Osteoblast (primary cell): Measurements from ENCODE around the gene PRKAG3. TPM values are rescaled to one million over a fixed set of nuclear protein-coding genes. Genes with fewer than 3 reads are reported as not detected.

ENCODE experiments used
- DNase-seq: peaks from one replicate; pipeline ENCODE4 v3.0.0; 2011; ENCODE audit warnings: low spot score, mixed read lengths; ENCODE audit not compliant: insufficient read length; ENCODE audit errors: missing footprints
- H2AFZ ChIP-seq: 2 replicates; pipeline ENCODE4 v1.6.0; 2011; ENCODE audit warnings: mild to moderate bottlenecking, low read length
- H3K27ac ChIP-seq: 2 replicates; pipeline ENCODE4 v1.5.1; 2011; ENCODE audit warnings: mild to moderate bottlenecking, low read depth, low read length, moderate library complexity
- H3K27me3 ChIP-seq: 2 replicates; pipeline ENCODE4 v1.6.0; 2012; ENCODE audit warnings: mild to moderate bottlenecking, control low read depth, inconsistent platforms, low read length, moderate library complexity; ENCODE audit not compliant: insufficient read depth
- H3K36me3 ChIP-seq: 2 replicates; pipeline ENCODE4 v1.5.1; 2011; ENCODE audit warnings: mild to moderate bottlenecking, low read length, control low read depth, moderate library complexity; ENCODE audit not compliant: insufficient read depth
- H3K4me1 ChIP-seq: 2 replicates; pipeline ENCODE4 v1.5.1; 2011; ENCODE audit warnings: mild to moderate bottlenecking, low read length, control low read depth, moderate library complexity; ENCODE audit not compliant: insufficient read depth
- H3K4me2 ChIP-seq: 2 replicates; pipeline ENCODE4 v1.6.0; 2011; ENCODE audit warnings: mild to moderate bottlenecking, low read length; ENCODE audit not compliant: insufficient read depth
- H3K4me3 ChIP-seq: fragments of 200-600 bp; sonication (generic); 3 replicates; pipeline ENCODE4 v1.5.1; 2012; ENCODE audit warnings: mild to moderate bottlenecking, low read length, inconsistent platforms; ENCODE audit not compliant: insufficient read depth
- H3K79me2 ChIP-seq: 2 replicates; pipeline ENCODE4 v1.6.0; 2012; ENCODE audit warnings: mild to moderate bottlenecking, low read length, control low read depth, inconsistent platforms; ENCODE audit not compliant: insufficient read depth
- H3K9me3 ChIP-seq: 2 replicates; pipeline ENCODE4 v1.5.1; 2011; ENCODE audit warnings: low read depth, low read length, control low read depth
- H4K20me1 ChIP-seq: 2 replicates; pipeline ENCODE4 v1.6.0; 2012; ENCODE audit warnings: mild to moderate bottlenecking, low read length, control low read depth; ENCODE audit not compliant: insufficient read depth
- CTCF ChIP-seq: IDR thresholded peaks from 2 replicates; pipeline ENCODE4 v1.5.1; 2011; ENCODE audit warnings: mild to moderate bottlenecking, low read depth, low read length, moderate library complexity; ENCODE audit errors: extremely low read depth
- total RNA-seq: library from RNA; depleted of rRNA; stranded (reverse); fragments of >200 nt; gene quantifications from 2 replicates; pipeline ENCODE4 v1.2.3, GENCODE V29; 2012

PRKAG3 gene
- total RNA-seq, 1 donor = under 0.01 TPM

- no peak for TF ChIP-seq CTCF
- Histone ChIP-seq H3K4me2 (peak overlapping the region; percentile 51), H3K4me3 (no peak overlapping the region), H2AFZ (no peak overlapping the region), H3K9me3 (no peaks in the 10 kb centered on the region), H3K27ac (peak overlapping the region; percentile 83), H3K79me2 (no peaks in the 10 kb centered on the region), H3K27me3 (peaks cover 13% of the 10 kb centered on the region), H3K36me3 (no peaks in the 10 kb centered on the region), H3K4me1 (peaks cover 16% of the 10 kb centered on the region), H4K20me1 (peaks cover 2% of the 10 kb centered on the region)
- DNase-seq = peak; percentile 94
Measured at GRCh38 chr2:218806346-218806978, 25.1 kb downstream of the PRKAG3 start.

- no peak for TF ChIP-seq CTCF
- peak overlapping the region; percentile 51 for H3K4me2 ChIP-seq
- peak overlapping the region; percentile 83 for H3K27ac ChIP-seq
- DNase-seq = no peak
- H4K20me1 ChIP-seq = no peaks in the 10 kb centered on the region
- peak overlapping the region; percentile 20 for H2AFZ ChIP-seq
- H3K4me1 ChIP-seq = peaks cover 16% of the 10 kb centered on the region
- no peak overlapping the region for H3K4me3 ChIP-seq
- H3K36me3 ChIP-seq = no peaks in the 10 kb centered on the region
- H3K79me2 ChIP-seq = no peaks in the 10 kb centered on the region
- H3K9me3 ChIP-seq = no peaks in the 10 kb centered on the region
- H3K27me3 ChIP-seq = peaks cover 13% of the 10 kb centered on the region
Measured at GRCh38 chr2:218805627-218806026, 26.0 kb downstream of the PRKAG3 start.

DNA sequence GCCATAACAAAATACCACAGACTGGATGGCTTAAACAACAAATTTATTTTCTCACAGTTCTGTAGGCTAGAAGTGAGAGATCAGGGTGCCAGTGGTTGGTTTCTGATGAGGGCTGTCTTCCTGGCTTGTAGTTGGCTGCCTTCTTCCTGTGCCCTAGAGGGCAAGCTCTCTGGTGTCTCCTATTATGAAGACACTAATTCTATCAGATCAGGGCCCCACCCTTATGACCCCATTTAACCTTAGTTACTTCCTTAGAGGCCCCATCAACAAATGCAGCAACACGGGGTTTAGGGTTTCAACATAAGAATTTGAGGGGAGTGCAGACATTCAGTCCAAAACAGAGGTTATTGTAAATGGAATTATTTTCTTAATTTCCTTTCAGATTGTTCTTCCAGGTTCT lies 26.8 kb downstream of the PRKAG3 start:
- Histone ChIP-seq H3K36me3 (no peaks in the 10 kb centered on the region), H3K27ac (no peak overlapping the region), H3K4me3 (no peak overlapping the region), H4K20me1 (no peaks in the 10 kb centered on the region), H3K9me3 (no peaks in the 10 kb centered on the region), H3K79me2 (no peaks in the 10 kb centered on the region), H3K4me1 (peaks cover 16% of the 10 kb centered on the region), H2AFZ (no peak overlapping the region), H3K27me3 (peaks cover 13% of the 10 kb centered on the region), H3K4me2 (no peak overlapping the region)
- TF ChIP-seq CTCF = no peak
- no peak for DNase-seq

DNA sequence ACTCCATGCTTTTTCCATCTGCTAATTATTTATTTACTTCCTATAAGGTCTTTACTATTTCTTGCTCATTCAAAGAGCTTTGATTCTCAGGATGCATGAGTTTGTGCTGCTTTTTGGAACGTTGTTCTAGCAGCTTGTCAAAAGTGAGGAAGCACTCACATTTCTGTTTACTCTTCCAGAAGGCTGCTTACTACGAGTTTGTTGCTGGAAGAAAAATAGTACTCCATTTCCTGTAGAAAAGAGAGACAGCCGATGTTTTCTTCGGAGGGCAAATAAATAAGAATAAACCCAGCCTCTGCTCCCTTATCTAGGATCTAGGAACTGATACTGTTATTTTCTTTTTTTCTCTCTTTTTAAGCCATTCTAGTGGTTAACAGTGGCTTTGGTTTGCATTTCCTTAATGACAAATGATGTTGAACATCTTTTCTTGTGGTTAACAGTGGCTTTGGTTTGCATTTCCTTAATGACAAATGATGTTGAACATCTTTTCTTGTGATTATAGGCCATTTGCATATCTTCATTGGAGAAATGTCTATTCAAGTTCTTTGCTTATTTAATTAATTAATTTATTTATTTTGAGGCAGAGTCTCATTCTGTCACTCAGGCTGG lies 29.1 kb downstream of the PRKAG3 start:
- Histone ChIP-seq H3K79me2 (no peaks in the 10 kb centered on the region), H3K36me3 (no peaks in the 10 kb centered on the region), H3K27me3 (no peaks in the 10 kb centered on the region), H4K20me1 (no peaks in the 10 kb centered on the region), H2AFZ (no peak overlapping the region), H3K9me3 (no peaks in the 10 kb centered on the region), H3K27ac (no peak overlapping the region), H3K4me1 (peaks cover 16% of the 10 kb centered on the region), H3K4me3 (no peak overlapping the region), H3K4me2 (no peak overlapping the region)
- no peak for DNase-seq
- no peak for TF ChIP-seq CTCF
